DMS53 treated with DMSO at 0.1 percent for 48 hours (cell line): ENCODE results near the gene CHD9.
"Not testable (repeated sequence)": the region's sequence is repeated elsewhere in the genome, so short reads cannot be mapped to it uniquely, and the experiment has no call there.

Source experiments
- DNase-seq: peaks from one replicate; lab custom pipeline; 2025; ENCODE audit not compliant: unreplicated experiment; lab: John Stamatoyannopoulos, UW

CHD9 gene

DNA sequence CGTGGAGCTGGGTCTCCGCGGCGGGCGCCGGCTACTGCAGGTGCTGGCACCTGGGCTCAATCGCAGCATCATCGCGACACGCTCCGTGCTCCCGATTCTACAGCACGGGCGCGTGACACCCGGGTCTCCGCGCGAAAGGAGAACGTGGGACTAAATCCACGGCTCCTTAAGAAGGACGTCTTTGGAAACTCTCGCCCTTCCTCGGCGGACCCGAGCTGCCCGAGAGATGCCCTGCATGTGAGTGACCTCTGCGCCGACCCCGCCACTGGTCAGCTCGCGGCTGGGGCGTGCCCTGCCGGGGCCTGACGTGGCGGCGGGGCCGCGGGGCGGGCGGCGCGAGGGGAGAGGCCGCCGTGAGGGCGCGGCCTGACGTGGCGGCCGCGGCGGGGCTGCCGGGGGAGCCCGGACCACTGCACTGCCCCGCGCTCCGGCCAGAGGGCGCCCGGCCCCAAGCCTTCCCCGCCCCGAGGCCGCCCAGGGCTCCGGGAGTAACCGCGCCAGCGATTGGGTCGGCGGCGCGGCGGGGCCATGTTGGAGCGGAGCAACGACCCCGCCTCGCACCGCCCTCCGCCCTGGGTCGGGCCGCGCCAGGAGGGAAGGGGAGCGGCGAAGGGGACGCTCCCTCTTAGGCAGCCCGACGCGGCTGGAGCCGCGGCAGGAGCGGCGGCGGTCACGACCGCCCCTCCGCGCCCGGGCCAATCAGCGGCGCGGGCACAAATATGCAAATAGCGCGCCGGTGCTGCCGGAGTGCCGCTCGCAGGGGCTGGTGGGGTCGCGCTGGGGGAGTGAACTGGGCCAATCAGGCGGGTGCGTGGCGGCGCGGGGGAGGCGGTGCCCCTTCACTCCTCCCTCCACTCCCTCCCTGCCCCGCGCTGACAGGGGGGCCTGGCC lies 75.6 kb downstream of the CHD9 start:
- DNase-seq = peak; percentile 94

- DNase-seq = no peak
These were observed 76.2 kb downstream of the CHD9 start for GRCh38 chr16:53131050-53131362.

- DNase-seq = peak; percentile 6
These were observed 76.7 kb downstream of the CHD9 start for GRCh38 chr16:53131363-53132071.

DNA sequence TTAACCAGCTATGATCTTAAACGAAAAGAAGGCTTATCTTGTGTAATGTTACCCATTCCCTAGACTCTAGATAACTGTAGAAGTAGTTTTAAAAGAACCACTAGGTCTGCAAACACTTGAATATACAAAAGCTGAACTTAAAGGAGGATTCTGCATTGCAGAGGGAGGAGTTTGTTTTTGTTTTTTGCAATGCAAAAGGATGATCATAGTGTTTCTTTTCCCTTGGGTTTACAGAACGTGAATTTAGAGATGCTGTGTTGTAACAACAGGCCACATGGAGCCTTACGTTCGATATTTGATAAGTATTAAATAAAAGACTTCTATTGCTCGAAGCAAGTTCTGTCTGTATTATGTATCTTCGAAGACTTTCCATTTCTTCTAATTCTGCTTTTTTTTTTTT lies 77.6 kb downstream of the CHD9 start:
- DNase-seq = no peak

DNA sequence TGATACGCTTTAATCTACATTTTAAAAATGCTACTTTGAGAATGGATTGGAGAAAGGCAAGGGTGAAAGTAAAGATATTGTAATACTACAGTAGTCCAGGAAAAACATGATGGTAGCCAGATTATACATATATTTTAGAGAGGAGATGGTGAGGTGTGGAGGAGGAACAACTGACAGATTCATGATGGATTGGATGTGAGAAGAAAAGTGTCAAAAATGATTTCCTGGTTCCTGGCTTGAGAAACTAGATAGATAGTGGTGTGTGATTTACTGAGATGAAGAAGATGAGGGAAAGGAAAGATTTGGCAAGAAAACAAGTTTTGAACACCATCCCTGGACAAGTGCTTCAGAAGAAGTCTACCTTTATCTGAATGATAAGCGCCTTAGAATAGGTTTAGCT lies 80.5 kb downstream of the CHD9 start:
- DNase-seq = no peak

DNA sequence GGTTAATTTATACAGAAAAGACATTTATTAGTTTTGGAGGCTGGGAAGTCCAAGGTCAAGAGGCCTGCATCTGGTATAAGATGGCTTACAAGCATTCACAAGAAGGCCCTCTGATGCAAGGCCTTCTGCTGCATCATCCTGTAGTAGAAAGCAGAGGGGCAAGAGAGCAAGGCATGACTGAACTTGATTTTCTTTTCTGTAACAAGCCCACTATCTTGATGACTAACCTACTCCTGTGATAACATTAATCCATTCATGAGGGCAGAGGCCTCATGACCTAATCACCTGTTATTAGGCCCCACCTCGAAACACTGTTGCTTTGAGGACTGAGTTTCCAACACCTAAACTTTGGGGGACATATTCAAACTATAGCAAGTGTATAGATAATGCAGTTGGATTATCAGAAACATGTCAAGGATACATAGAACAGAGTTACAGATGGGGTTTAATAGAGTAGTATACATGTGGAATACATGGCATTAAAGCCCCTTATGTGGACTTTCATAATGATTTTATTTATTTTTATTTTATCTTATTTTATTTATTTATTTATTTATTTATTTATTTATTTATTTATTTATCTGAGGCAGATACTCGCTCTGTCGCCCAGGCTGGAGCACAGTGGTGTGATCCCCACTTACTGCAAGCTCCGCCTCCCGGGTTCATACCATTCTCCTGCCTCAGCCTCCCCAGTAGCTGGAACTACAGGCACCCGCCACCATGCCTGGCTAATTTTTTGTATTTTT lies 88.2 kb downstream of the CHD9 start:
- DNase-seq = no peak

- DNase-seq = no peak
These were observed 92.8 kb downstream of the CHD9 start for GRCh38 chr16:53147500-53148065.

DNA sequence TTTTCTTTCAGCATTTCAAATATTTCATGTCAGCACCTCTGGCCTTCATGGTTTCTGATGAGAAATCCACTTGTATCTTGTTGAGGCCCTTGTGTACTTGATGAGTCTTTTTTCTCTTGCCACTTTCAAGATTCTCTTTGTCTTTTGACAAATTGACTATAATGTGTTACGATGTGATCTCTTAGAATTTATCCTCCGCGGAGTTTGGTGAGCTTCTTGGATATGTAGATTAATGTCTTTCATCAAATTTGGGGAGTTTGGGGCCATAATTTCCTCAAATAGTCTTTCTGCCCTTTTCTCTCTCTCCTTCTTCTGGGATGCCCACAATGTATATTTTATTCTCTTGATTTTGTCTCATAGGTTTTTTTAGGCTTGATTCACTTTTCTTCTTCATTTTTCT lies 96.0 kb downstream of the CHD9 start:
- no peak for DNase-seq

- no peak for DNase-seq
These were observed 97.5 kb downstream of the CHD9 start for GRCh38 chr16:53152329-53152728.

- DNase-seq = no peak
These were observed 98.3 kb downstream of the CHD9 start for GRCh38 chr16:53153130-53153529.

GRCh38 chr16:53154513-53154912 lies 99.7 kb downstream of the CHD9 start:
- DNase-seq = no peak

DNA sequence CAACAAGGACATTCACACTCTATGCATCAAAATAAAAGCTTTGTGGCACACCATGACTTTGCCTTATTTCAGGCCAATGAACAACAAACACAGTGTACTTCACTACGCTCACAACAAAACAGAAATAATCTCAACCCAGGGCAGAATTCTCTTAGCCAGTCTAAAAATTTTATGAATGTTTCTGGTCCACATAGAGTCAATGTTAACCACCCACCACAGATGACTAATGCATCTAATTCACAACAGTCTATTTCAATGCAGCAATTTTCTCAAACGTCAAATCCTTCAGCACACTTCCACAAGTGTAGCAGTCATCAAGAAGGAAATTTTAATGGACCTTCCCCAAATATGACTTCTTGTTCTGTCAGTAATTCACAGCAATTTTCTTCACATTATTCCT lies 101.7 kb downstream of the CHD9 start:
- DNase-seq = no peak

DNA sequence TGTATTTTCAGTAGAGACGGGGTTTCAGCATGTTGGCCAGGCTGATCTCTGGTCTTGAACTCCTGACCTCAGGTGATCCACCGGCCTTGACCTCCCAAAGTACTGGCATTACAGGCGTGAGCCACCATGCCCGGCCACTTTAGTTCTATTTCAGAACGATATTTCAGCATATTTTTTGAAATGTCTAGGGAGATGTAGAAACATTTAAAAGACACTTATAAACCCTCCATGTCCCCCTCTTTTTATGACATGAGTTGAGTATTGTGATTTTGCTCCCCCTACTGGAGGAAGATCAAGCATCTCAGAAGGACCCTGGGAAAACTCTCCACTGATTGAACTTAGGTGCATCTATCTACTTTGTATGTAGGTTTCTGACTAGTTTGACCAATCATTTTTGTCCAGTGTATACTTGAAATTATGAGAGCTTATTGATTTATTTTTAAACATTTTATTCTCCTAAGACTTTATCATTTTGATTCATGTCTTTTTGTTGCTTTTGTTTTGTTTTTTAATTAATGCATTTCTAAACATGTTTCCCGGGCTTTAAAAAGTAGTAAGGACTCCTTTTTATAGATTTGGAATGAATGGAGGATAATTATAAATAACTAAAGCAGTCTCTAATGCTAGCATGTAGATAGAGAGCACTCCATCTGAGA lies 105.1 kb downstream of the CHD9 start:
- DNase-seq = peak; percentile 20

DNA sequence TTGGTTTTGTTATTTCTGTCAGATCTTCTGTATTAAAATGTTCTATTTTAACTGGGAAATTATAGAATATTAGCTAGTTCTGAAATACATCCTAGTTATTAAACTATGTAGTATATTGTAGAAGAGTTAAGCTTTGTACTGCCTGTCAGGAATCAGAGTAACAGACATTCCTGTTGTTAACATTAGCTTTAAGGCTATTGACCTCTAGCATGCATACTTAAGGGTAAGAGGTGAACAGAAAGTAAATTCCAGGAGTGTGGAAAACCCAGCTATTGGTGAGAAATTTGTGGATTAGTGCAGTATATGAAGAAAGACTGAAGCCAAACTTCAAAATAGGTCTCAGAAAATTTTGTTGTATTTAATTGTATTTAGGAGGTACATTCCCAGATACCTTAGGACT lies 111.3 kb downstream of the CHD9 start:
- DNase-seq = no peak

DNA sequence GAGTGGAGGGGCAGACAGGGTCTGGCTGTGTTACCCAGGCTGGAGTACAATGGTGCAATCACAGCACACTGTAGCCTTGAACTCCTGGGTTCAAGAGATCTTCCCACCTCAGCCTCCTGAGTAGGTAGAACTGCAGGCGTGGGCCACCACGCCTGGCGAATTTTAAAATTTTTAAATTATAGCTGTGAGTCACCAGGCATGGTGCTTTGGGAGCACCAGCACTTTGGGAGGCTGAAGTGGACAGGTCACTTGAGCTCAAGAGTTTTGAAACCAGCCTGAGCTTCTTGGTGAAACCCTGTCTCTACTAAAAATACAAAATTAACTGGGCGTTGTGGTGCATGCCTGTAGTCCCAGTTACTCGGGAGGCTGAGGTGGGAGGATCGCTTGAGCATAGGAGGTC lies 114.0 kb downstream of the CHD9 start:
- DNase-seq = no peak

GRCh38 chr16:53172517-53172916 lies 117.7 kb downstream of the CHD9 start:
- DNase-seq = no peak

- DNase-seq = no peak
These were observed 120.3 kb downstream of the CHD9 start for GRCh38 chr16:53175118-53175517.

DNA sequence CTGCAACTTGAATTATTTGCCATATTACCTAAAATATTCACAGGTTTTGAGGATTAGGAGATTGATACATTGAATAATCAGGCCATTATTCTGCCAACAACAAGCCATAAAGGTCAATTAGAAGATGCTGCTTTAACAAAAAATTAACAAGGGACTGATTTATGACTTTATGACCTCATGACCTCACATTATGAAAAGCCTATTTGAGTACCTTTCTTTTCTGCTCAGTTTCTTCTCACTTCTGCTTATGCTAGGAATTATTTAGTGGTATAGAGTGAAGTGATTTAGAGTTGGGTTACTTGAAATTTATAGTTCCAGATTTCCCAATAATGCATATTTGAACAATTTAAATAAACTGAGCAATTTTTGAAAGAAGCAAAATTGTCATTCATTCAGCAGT lies 121.6 kb downstream of the CHD9 start:
- no peak for DNase-seq

GRCh38 chr16:53183442-53183841 lies 128.7 kb downstream of the CHD9 start:
- DNase-seq = no peak

- DNase-seq = not testable (repeated sequence)
These were observed 130.9 kb downstream of the CHD9 start for GRCh38 chr16:53185741-53186140.

- DNase-seq = no peak
These were observed 133.0 kb downstream of the CHD9 start for GRCh38 chr16:53187775-53188174.
